IPS-NIHi11 (cell line): Measurements from ENCODE around the gene EXOC6B.

ENCODE experiments used
- DNase-seq: peaks from one replicate; pipeline ENCODE4 v3.0.0; 2012; ENCODE audit warnings: mixed read lengths, low spot score

EXOC6B gene

DNA sequence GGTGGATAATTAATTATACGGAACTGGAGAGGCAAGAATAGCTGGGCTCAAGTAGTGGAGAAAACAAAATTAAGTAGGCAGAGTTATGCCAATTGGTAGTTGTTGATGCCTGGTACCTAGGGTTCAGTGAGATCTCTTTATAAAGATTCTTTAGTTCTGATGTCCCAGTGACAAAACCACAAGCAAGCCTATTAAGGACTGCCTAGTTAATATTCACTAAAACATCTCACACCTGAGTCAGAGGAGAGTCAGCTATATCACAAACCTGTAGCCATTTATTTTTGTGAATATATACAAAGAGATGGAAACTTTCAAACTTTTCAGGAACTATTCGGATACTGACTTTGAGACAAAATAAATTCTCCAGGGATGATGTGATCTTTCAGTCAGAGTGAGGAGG, 464.3 kb downstream of the EXOC6B start:
- no peak for DNase-seq

DNA sequence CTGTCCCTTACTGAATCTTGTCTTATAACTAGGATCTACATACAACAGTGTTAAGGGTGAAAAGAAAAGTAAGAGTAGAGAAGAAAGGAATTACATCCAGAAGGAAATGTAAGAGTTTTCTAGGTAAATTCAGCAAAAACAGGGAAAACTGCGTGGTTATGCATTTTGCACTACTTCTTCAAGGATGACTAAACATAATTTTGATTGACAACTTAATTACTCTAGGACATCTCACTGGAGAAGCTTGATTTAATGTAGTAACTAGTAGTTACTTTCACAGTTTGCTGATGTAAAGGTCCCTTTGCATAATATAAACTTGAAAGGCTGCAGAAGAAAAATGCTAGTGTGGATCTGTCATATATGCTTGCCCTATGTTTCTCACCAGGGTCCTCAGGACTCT, 464.8 kb downstream of the EXOC6B start:
- no peak for DNase-seq

DNA sequence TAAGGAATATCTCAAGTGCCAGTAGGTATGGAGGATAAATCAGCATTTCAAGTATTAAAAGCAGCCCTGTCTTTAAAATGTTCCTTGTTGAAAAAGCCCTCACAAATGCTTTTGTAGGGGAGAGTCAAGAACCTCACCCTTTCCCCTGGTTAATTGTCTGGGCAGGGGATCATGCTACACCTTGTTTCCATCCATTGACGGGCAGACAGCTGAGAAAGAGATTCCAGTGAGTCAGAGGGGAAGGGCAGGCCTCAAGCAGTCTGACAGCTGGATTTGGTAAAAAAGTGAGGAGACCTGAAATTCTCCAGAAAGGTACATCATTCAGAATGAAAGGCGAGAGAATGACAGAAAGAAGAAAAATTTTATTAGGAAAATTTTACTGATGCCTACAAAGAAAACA, 475.0 kb downstream of the EXOC6B start:
- DNase-seq, result peak; percentile 20

- no peak for DNase-seq
Measured at GRCh38 chr2:72349016-72349415, 476.8 kb downstream of the EXOC6B start.

DNA sequence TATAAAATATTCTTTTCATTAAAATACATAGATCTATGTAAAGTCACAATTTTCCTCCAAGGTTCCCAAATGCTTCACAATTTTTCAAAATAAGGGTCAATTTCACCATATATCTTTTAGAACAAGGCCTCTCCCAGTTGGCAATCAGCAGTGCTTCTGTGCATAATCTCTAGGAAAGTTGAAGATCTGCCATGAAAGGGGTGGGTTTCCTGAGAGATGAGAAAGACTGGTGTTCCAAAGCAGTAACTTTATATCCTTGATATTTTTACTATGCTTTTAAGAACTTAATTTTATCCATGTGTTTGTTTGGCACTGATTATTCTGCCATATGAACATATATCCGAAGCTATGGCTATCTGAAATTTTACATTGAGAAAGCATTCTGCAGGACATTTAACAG, 478.8 kb downstream of the EXOC6B start:
- DNase-seq, result no peak

DNA sequence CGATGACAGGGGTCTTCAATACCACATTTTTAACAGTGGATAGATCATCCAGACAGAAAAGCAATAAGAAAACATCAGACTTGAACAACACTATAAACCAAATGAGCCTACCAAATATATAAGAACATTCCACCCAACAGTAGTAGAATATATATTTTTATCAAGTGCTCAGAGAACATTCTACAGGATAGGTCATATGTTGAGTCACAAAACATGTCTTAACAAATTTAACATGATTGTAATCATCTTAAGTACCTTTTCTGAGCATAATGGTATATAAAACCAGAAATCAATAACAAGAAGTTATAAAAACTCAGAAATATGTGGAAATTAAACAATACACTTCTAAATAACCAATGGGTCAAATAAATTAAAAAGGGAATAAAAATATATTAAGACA, 484.2 kb downstream of the EXOC6B start:
- DNase-seq, result no peak

DNA sequence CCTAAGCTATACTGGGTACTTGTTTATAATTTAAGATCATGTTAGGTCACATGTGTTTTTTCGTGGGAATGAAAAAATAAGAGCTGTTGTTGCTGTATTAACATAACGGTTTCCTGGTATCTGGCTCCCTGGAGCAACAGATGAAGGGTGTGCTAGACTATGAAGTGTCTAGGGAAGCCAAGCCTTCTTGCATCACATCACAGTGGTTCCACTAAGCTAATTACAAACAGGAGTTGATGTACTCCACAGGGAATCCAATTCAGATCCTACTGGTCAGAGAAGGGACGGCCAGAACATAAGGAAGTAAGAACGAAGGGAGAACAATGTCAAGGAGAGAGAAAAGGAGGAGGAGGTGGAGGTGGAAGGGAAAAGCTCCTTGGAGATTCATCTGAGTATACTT, 485.2 kb downstream of the EXOC6B start:
- DNase-seq, result no peak

GRCh38 chr2:72338076-72338475, 487.8 kb downstream of the EXOC6B start:
- DNase-seq, result no peak

- DNase-seq, result no peak
Measured at GRCh38 chr2:72332720-72333119, 493.1 kb downstream of the EXOC6B start.

GRCh38 chr2:72330652-72331051, 495.2 kb downstream of the EXOC6B start:
- DNase-seq, result no peak

- no peak for DNase-seq
Measured at GRCh38 chr2:72326759-72327158, 499.1 kb downstream of the EXOC6B start.

DNA sequence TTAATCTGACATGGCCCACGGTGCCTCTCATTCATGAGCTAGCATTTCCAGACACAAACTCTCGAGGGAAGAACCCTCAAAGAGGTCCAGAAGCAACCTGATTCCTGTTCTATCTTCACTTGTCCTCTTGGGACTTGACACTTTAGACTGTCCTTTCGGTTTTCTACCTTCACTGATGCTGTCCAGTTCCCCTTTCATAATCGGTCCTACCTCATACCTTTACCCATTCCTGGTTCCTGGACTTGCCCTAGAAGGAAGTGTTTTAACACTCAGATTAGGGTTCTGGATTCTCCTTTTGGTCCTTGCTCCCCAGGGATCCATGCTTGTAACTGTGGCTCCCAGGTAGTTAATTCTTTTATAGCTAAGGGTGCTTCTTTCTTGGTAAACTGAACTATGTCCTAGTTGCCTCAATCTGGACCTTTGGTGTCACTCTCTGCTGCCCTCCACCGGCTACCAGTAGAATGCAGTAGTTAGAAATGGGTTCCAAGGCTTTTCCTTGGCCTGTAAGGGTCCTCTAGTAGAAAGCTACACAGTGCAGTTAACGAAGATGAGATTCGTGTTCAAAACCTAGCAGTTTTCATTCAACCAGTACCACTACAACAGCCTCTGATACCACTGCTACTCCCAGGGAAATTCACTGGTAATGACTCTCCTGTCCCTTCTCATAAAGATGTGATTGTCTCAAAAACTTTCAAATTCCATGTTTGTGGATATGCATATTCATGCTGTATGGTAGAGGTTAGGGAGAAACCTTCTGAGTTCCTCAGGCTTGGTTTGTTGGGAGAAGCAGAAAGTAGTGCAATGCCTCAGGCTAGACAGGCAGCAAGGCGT, 500.0 kb downstream of the EXOC6B start:
- DNase-seq, result peak; percentile 40

GRCh38 chr2:72316774-72317173, 509.1 kb downstream of the EXOC6B start:
- no peak for DNase-seq

DNA sequence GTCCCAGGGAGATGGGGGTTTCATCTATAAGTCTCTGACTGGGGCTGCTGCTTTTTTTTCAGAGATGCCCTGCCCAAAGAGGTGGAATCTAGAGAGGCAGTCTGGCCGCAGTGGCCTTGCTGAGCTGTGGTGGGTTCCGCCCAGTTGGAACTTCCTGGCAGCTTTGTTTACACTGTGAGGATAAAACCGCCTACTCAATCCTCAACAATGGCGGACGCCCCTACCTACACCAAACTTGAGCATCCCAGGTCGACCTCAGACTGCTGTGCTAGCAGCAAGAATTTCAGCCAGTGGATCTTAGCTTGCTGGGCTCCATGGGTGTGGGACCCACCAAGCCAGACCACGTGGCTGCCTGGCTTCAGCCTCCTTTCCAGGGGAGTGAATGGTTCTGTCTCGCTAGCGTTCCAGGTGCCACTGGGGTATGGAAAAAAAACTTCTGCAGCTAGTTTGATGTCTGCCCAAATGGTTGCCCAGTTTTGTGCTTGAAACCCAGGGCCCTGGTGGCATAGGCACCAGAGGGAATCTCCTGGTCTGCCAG, 525.6 kb downstream of the EXOC6B start:
- DNase-seq, result no peak

GRCh38 chr2:72293620-72294019, 532.2 kb downstream of the EXOC6B start:
- no peak for DNase-seq

DNA sequence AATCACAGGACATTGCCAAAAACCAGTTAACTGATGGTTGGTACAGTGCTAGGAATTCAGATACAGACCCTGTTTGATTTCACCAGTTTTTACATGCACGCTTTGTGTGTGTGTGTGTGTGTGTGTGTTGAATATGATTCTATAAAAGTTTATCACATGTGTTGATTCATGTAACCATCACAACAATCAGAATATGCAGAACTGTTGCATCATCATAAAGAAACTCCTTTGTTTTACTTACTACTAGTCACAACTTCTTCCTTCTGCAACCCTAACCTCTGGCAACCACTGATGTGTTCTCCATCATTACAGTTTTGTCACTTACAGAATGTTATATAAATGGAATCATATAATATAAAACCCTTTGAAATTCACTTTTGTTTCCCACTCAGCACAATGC, 533.4 kb downstream of the EXOC6B start:
- no peak for DNase-seq

- no peak for DNase-seq
Measured at GRCh38 chr2:72291059-72291458, 534.8 kb downstream of the EXOC6B start.

GRCh38 chr2:72289736-72290135, 536.1 kb downstream of the EXOC6B start:
- no peak for DNase-seq

DNA sequence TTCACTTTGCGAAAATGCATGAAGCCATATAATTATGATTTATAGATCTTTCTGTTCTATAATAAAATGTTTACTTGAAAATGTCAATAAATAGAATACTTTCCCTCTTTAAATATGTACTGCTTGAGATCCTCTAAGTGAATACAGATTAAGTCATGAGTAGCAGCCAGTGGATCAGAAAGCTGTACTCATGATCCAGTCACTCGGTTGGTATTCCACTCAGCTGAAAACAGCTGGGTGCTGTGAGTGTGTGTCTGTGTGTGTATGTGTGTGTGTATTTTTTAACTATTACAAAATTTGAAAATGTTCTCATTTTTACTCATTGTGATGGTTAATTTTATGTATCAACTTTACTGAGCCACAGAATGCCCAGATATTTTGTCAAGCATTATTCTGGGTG, 536.5 kb downstream of the EXOC6B start:
- DNase-seq, result no peak

DNA sequence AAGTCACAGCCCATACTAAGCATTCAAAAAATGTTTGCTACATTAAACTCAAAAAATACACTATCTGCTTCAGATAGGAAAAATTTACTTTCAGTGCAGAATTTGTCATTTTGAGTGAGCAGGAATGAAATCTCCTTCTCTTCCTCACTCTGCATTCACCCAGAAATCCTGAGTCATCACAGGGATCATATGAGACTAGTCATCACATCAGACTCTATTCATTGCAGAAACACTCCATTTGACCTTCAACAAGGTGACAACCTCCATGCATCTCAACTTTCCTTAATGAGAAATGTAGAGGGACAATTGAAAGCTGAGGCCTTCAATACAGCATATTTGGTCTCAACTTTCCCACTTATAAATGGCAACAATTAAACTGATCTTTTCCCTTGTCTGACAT, 547.8 kb downstream of the EXOC6B start:
- DNase-seq, result no peak

- DNase-seq, result no peak
Measured at GRCh38 chr2:72276876-72277275, 549.0 kb downstream of the EXOC6B start.

DNA sequence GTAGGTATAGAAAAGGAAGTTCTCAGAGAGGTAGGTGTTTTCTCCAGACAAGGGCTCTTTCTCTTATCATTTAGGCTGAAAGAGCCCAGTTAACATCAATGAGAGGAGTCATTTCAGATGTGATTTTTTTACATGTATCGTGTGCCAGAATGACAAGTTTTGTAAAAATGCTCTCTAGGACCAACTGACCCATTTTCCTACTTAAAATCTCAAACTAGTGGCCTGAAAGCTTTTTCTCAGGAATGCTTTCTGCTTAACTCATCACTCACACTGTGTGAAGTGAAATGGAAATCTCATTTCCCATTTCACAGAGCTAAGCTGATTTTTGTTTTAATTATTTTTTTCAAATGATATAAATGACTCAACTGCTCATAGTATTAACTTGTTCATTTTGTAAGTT, 549.5 kb downstream of the EXOC6B start:
- DNase-seq, result no peak

DNA sequence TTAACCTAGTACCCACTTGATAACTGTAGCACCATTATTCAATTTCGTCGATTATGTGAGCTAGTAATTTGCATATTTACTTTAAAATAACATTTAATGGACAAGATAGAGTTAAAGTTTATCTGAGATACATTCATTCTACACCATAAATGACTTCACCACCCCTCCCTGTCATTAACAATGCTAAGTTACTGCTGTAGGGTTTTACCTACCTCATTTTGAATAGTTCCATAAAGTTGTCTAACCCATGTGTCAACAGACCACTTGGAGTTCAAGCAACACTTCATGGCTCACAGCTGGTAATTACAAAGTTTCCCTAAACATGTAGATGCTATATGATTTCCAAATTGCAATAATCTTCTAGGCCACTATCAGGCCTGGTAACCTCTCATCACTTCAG, 550.7 kb downstream of the EXOC6B start:
- DNase-seq, result no peak

- no peak for DNase-seq
Measured at GRCh38 chr2:72274380-72274797, 551.4 kb downstream of the EXOC6B start.
